Nephron progenitor cell (in vitro differentiated cells): ENCODE results near the gene DACH1.
A peak's percentile ranks its signal among the peaks of the same experiment; 100 is the strongest.

Source experiments
- DNase-seq: peaks from one replicate; pipeline ENCODE4 v3.0.0; 2021
- H3K27ac Mint-ChIP-seq: 2 replicates; pipeline ENCODE4 v1.8.0; 2021; ENCODE audit warnings: mild to moderate bottlenecking, moderate library complexity, mixed read lengths
- H3K27me3 Mint-ChIP-seq: 2 replicates; pipeline ENCODE4 v1.8.0; 2021; ENCODE audit warnings: mild to moderate bottlenecking, low read depth, mixed read lengths; ENCODE audit not compliant: poor library complexity
- H3K36me3 Mint-ChIP-seq: 2 replicates; pipeline ENCODE4 v1.8.0; 2021; ENCODE audit warnings: low read depth, mixed read lengths
- H3K4me1 Mint-ChIP-seq: 2 replicates; pipeline ENCODE4 v1.8.0; 2021; ENCODE audit warnings: mixed read lengths
- H3K4me3 Mint-ChIP-seq: 2 replicates; pipeline ENCODE4 v1.8.0; 2021; ENCODE audit warnings: mild to moderate bottlenecking, moderate library complexity, mixed read lengths
- H3K9me3 Mint-ChIP-seq: 2 replicates; pipeline ENCODE4 v1.8.0; 2021; ENCODE audit warnings: mild to moderate bottlenecking, moderate library complexity, mixed read lengths
- CTCF ChIP-seq: fragments of 200-600 bp; sonication (generic); IDR thresholded peaks from 2 replicates; pipeline ENCODE4 v1.5.0; 2021; ENCODE audit warnings: antibody characterized with exemption

Gene DACH1

GRCh38 chr13:71871176-71871754 lies 4.3 kb upstream of the DACH1 start:
- DNase-seq, result no peak
- peak overlapping the region; percentile 94 for H3K27ac Mint-ChIP-seq
- no peak for TF ChIP-seq CTCF
- peaks cover 85% of the 10 kb centered on the region for H3K4me1 Mint-ChIP-seq
- no peaks in the 10 kb centered on the region for H3K9me3 Mint-ChIP-seq
- H3K27me3 Mint-ChIP-seq, result no peaks in the 10 kb centered on the region
- no peaks in the 10 kb centered on the region for H3K36me3 Mint-ChIP-seq
- peak overlapping the region; percentile 0 for H3K4me3 Mint-ChIP-seq

- H3K4me1 Mint-ChIP-seq, result peaks cover 73% of the 10 kb centered on the region
- no peaks in the 10 kb centered on the region for H3K36me3 Mint-ChIP-seq
- H3K4me3 Mint-ChIP-seq, result peak overlapping the region; percentile 96
- DNase-seq, result peak; percentile 18
- peak overlapping the region; percentile 78 for H3K27ac Mint-ChIP-seq
- TF ChIP-seq CTCF, result no peak
- H3K9me3 Mint-ChIP-seq, result no peaks in the 10 kb centered on the region
- no peaks in the 10 kb centered on the region for H3K27me3 Mint-ChIP-seq
Observed at GRCh38 chr13:71870100-71870499, 3.1 kb upstream of the DACH1 start.

- Mint-ChIP-seq H3K36me3 (no peaks in the 10 kb centered on the region), H3K4me1 (peaks cover 66% of the 10 kb centered on the region), H3K27ac (peak overlapping the region; percentile 1), H3K27me3 (no peaks in the 10 kb centered on the region), H3K4me3 (peak overlapping the region; percentile 96), H3K9me3 (no peaks in the 10 kb centered on the region)
- DNase-seq, result no peak
- no peak for TF ChIP-seq CTCF
Observed at GRCh38 chr13:71869274-71869673, 2.3 kb upstream of the DACH1 start.

- H3K4me3 Mint-ChIP-seq, result peak overlapping the region; percentile 96
- peaks cover 60% of the 10 kb centered on the region for H3K4me1 Mint-ChIP-seq
- no peaks in the 10 kb centered on the region for H3K27me3 Mint-ChIP-seq
- no peaks in the 10 kb centered on the region for H3K9me3 Mint-ChIP-seq
- no peaks in the 10 kb centered on the region for H3K36me3 Mint-ChIP-seq
- H3K27ac Mint-ChIP-seq, result peak overlapping the region; percentile 99
- DNase-seq, result peak; percentile 72
- no peak for TF ChIP-seq CTCF
Observed at GRCh38 chr13:71866335-71867130, 471 bp downstream of the DACH1 start.

- H3K27ac Mint-ChIP-seq, result peak overlapping the region; percentile 75
- H3K4me1 Mint-ChIP-seq, result peaks cover 60% of the 10 kb centered on the region
- no peaks in the 10 kb centered on the region for H3K36me3 Mint-ChIP-seq
- H3K4me3 Mint-ChIP-seq, result peak overlapping the region; percentile 96
- H3K27me3 Mint-ChIP-seq, result no peaks in the 10 kb centered on the region
- TF ChIP-seq CTCF, result no peak
- no peak for DNase-seq
- H3K9me3 Mint-ChIP-seq, result no peaks in the 10 kb centered on the region
Observed at GRCh38 chr13:71865874-71866334, 1.1 kb downstream of the DACH1 start.
